HepG2 (cell line): ENCODE measurements around the gene CTNND2. TPM values are rescaled to one million over a fixed set of nuclear protein-coding genes. Genes with fewer than 3 reads are reported as not detected.

ENCODE experiments used
- ATAC-seq: fragments of 200-7000 bp; cut with Tn5 transposase; 3 replicates; pipeline ENCODE4 v1.9.1; 2020; ENCODE audit warnings: mild to moderate bottlenecking, moderate library complexity
- BruUV-seq: library from RNA; stranded (reverse); fragments of 400-500 nt; replicated peaks from 2 replicates; lab custom pipeline; 2021; lab: Mats Ljungman, UMichigan
- CTCF ChIA-PET: fragments of 300-600 bp; formaldehyde crosslinking; extraction: SDS; loops from one replicate; lab custom pipeline; 2021; ENCODE audit warnings: low total read pairs, inconsistent platforms, low intra/inter-chr PET ratio; lab: Yijun Ruan, JAX
- POLR2A ChIA-PET: fragments of 350-600 bp; sonication (Branson Sonifier 250); formaldehyde crosslinking; loops from one replicate; lab custom pipeline; 2020; ENCODE audit warnings: antibody characterized with exemption, inconsistent platforms; lab: Yijun Ruan, JAX
- DNase-seq: peaks from one replicate; pipeline ENCODE4 v3.0.0-alpha.2; 2015; ENCODE audit warnings: low spot score
- FAIRE-seq: peaks from 3 replicates; lab custom pipeline; 2011; peaks lifted over from hg19 to GRCh38; lab: Jason Lieb, UNC
- H2AFZ ChIP-seq: one replicate; pipeline ENCODE4 v1.6.1; 2011; ENCODE audit warnings: low read length, inconsistent platforms
- H3K27ac ChIP-seq: fragments of 300-600 bp; 3 replicates; pipeline ENCODE4 v1.8.0; 2011; ENCODE audit warnings: mixed run types, mild to moderate bottlenecking, mixed read lengths, low read length, inconsistent platforms; ENCODE audit not compliant: insufficient read depth; ENCODE audit errors: extremely low read length
- H3K27me3 ChIP-seq, 2 experiments: fragments of 200-600 bp in 1 of 2; 2 replicates in 1 of 2; 3 replicates in 1 of 2; pipeline versions ENCODE4 v1.6.0 to v1.8.0; 2011; ENCODE audit warnings: low read length in 2 of 2, mild to moderate bottlenecking in 2 of 2, moderate library complexity in 2 of 2, inconsistent platforms in 1 of 2; ENCODE audit not compliant: insufficient read depth in 2 of 2, control insufficient read depth in 1 of 2
- H3K36me3 ChIP-seq, 2 experiments: fragments of 200-600 bp in 1 of 2; replicated peaks in 1 of 2; 2 replicates in 1 of 2; 3 replicates in 1 of 2; pipeline versions ENCODE4 v1.5.1 to v1.8.0; 2011; ENCODE audit warnings: low read length in 2 of 2, inconsistent platforms in 1 of 2; ENCODE audit not compliant: insufficient read depth in 2 of 2, control insufficient read depth in 1 of 2
- H3K4me1 ChIP-seq: 2 replicates; pipeline ENCODE4 v1.5.1; 2012; ENCODE audit warnings: low read length, inconsistent platforms; ENCODE audit not compliant: insufficient read depth
- H3K4me2 ChIP-seq: 2 replicates; pipeline ENCODE4 v1.6.0; 2011; ENCODE audit warnings: low read depth, low read length, inconsistent platforms
- H3K4me3 ChIP-seq, 3 experiments: fragments of 200-600 bp in 1 of 3; sonication (generic), shearing (Covaris generic) in 1 of 3; replicated peaks in 1 of 3; 2 replicates each; pipeline ENCODE4 v1.5.1; 2011 to 2016; ENCODE audit warnings: low read length in 3 of 3, inconsistent platforms in 2 of 3, low read depth in 2 of 3, mild to moderate bottlenecking in 2 of 3, control low read depth in 1 of 3, mixed read lengths in 1 of 3; ENCODE audit not compliant: insufficient read depth in 1 of 3
- H3K79me2 ChIP-seq: one replicate; pipeline ENCODE4 v1.6.1; 2011; ENCODE audit warnings: low read length, inconsistent platforms; ENCODE audit not compliant: insufficient read depth
- H3K9ac ChIP-seq: 2 replicates; pipeline ENCODE4 v1.6.0; 2011; ENCODE audit warnings: mild to moderate bottlenecking, low read depth, low read length, inconsistent platforms; ENCODE audit not compliant: insufficient read depth
- H3K9me3 ChIP-seq: 2 replicates; pipeline ENCODE4 v1.5.1; 2012; ENCODE audit warnings: mild to moderate bottlenecking, low read length
- H4K20me1 ChIP-seq: 2 replicates; pipeline ENCODE4 v1.6.0; 2011; ENCODE audit warnings: inconsistent platforms, mild to moderate bottlenecking, low read length, moderate library complexity; ENCODE audit not compliant: insufficient read depth
- FLYWCH1 ChIP-seq: sonication (generic); formaldehyde crosslinking; IDR thresholded peaks from 2 replicates; pipeline ENCODE4 v1.8.1; 2023; ENCODE audit warnings: mild to moderate bottlenecking, missing genetic modification reagents
- GTF3A ChIP-seq: sonication (generic); formaldehyde crosslinking; conservative IDR thresholded peaks from 2 replicates; pipeline ENCODE4 v1.4.0; 2020; ENCODE audit warnings: mild to moderate bottlenecking, missing genetic modification reagents
- HOXA7 ChIP-seq: sonication (generic); formaldehyde crosslinking; IDR thresholded peaks from 2 replicates; pipeline ENCODE4 v1.8.1; 2022; ENCODE audit warnings: mild to moderate bottlenecking, missing genetic modification reagents, moderate library complexity
- NFE2L1 ChIP-seq: sonication (generic); formaldehyde crosslinking; IDR thresholded peaks from 2 replicates; pipeline ENCODE4 v1.4.0; 2020; ENCODE audit warnings: missing genetic modification reagents, mild to moderate bottlenecking, borderline replicate concordance
- NFIC ChIP-seq: IDR thresholded peaks from 2 replicates; pipeline ENCODE4 v1.6.1; 2012; ENCODE audit warnings: mild to moderate bottlenecking, low read length, inconsistent platforms
- NONO ChIP-seq, 2 experiments: fragments of 450-650 bp in 1 of 2; sonication (generic) in 1 of 2; formaldehyde crosslinking in 1 of 2; IDR thresholded peaks in 1 of 2; conservative IDR thresholded peaks in 1 of 2; 2 replicates each; pipeline versions ENCODE4 v1.6.1 to v1.8.0; 2017 to 2022; ENCODE audit warnings: mild to moderate bottlenecking in 1 of 2, missing genetic modification reagents in 1 of 2, moderate library complexity in 1 of 2
- TCF7 ChIP-seq: sonication (generic); IDR thresholded peaks from 2 replicates; pipeline ENCODE4 v1.6.1; 2016; ENCODE audit warnings: antibody characterized with exemption, low read depth
- TOE1 ChIP-seq: sonication (generic); formaldehyde crosslinking; IDR thresholded peaks from 2 replicates; pipeline ENCODE4 v1.4.0; 2020; ENCODE audit warnings: mild to moderate bottlenecking, missing genetic modification reagents
- TP53 ChIP-seq: sonication (generic); formaldehyde crosslinking; conservative IDR thresholded peaks from 2 replicates; pipeline ENCODE4 v1.4.0; 2020; ENCODE audit warnings: missing genetic modification reagents
- ZNF160 ChIP-seq: sonication (generic); formaldehyde crosslinking; IDR thresholded peaks from 2 replicates; pipeline ENCODE4 v1.8.0; 2022; ENCODE audit warnings: mild to moderate bottlenecking, inconsistent platforms, missing genetic modification reagents
- ZNF263 ChIP-seq: sonication (generic); formaldehyde crosslinking; IDR thresholded peaks from 2 replicates; pipeline ENCODE4 v1.4.0; 2020; ENCODE audit warnings: missing genetic modification reagents
- WGBS: methylation state at CpG from one replicate; pipeline ENCODE4 v1.1.6; 2017; ENCODE audit warnings: low lambda C conversion rate; 5-methylcytosine and 5-hydroxymethylcytosine counted together
- in situ Hi-C: cut with HindIII; loops from 2 replicates; pipeline ENCODE4 v1.10.0; 2017; ENCODE audit warnings: low pct_unique_long_range_greater_than_20kb; ENCODE audit not compliant: extremely low pct_ligation_motif_present
- intact Hi-C: fragments of 100-400 bp; cut with micrococcal nuclease; formaldehyde crosslinking; loops from one replicate; pipeline ENCODE4 v1.10.0; 2022; ENCODE audit not compliant: unreplicated experiment
- polyA plus RNA-seq, 8 experiments: library from polyadenylated mRNA; depleted of rRNA in 3 of 8; stranded (reverse) in 7 of 8; unstranded in 1 of 8; fragments of >200 nt; fragmentation: Illumina TruSeq in 4 of 8; extraction: Trizol in 4 of 8; gene quantifications; 2 replicates each; pipeline versions ENCODE4 v1.2.1 to v1.2.3, GENCODE V29; 2011 to 2016; ENCODE audit warnings: low read depth in 4 of 8, missing spikeins in 1 of 8, mixed read lengths in 1 of 8; ENCODE audit not compliant: insufficient read depth in 1 of 8
- total RNA-seq, 5 experiments: library from RNA; depleted of rRNA; stranded (reverse); fragments of >200 nt; fragmentation: Illumina TruSeq; extraction: Trizol; gene quantifications; 2 replicates each; pipeline ENCODE4 v1.2.3, GENCODE V29; 2016; ENCODE audit warnings: low read depth in 1 of 5
- TF ChIP-seq, protein P1 (sequence below): sonication (generic); formaldehyde crosslinking; IDR thresholded peaks from 2 replicates; pipeline ENCODE4 v1.9.0; 2021; ENCODE audit warnings: missing genetic modification reagents, mild to moderate bottlenecking, borderline replicate concordance
- TF ChIP-seq, protein P2 (sequence below): sonication (generic); formaldehyde crosslinking; IDR thresholded peaks from 2 replicates; pipeline ENCODE4 v1.5.1; 2020; ENCODE audit warnings: mild to moderate bottlenecking, missing genetic modification reagents, borderline replicate concordance
- TF ChIP-seq, protein P3 (sequence below): IDR thresholded peaks from 2 replicates; pipeline ENCODE4 v1.6.1; 2016; ENCODE audit warnings: low read depth, control low read depth
- TF ChIP-seq, protein P4 (sequence below): sonication (generic); formaldehyde crosslinking; IDR thresholded peaks from 2 replicates; pipeline ENCODE4 v1.4.0; 2020; ENCODE audit warnings: mild to moderate bottlenecking, missing genetic modification reagents, borderline replicate concordance

CTNND2 gene
- total and polyA plus RNA-seq, 2 of the 13 experiments (the other 11 are each of a cell fraction or from before 2014, with no cell fraction given), result not detected

- no TSS peak for BruUV-seq
- POLR2A ChIA-PET, result no interaction called here
- Histone ChIP-seq H4K20me1 (no peaks in the 10 kb centered on the region), H3K9ac (no peak overlapping the region), H3K4me2 (no peak overlapping the region), H3K36me3 (no peaks in the 10 kb centered on the region), H3K27me3 (no peaks in the 10 kb centered on the region; a peak in 2 of 5 replicates), H3K79me2 (no peaks in the 10 kb centered on the region), H3K4me3 (no peak overlapping the region), H3K27ac (no peak overlapping the region), H2AFZ (no peak overlapping the region), H3K4me1 (no peaks in the 10 kb centered on the region), H3K9me3 (no peaks in the 10 kb centered on the region)
- DNase-seq (no peak), ATAC-seq (no peak), FAIRE-seq (no peak)
- in situ Hi-C loops, result no loop called here
- WGBS, result 3% methylated on average over 1 of the region's 2 CpGs
- CTCF ChIA-PET, result no interaction called here
- intact Hi-C loops, result no loop called here
- TF ChIP-seq TP53, result no peak
- TF ChIP-seq NONO (IDR thresholded peaks at IDR 0.05), result no peak
- TF ChIP-seq NONO (CRISPR knock-in tag; conservative IDR thresholded peaks at IDR 0.05), result no peak
- TF ChIP-seq HOXA7 (CRISPR knock-in tag), result no peak
- TF ChIP-seq GTF3A, result no peak
- TF ChIP-seq ZNF160 (CRISPR knock-in tag), result no peak
- TF ChIP-seq, protein P1, sequence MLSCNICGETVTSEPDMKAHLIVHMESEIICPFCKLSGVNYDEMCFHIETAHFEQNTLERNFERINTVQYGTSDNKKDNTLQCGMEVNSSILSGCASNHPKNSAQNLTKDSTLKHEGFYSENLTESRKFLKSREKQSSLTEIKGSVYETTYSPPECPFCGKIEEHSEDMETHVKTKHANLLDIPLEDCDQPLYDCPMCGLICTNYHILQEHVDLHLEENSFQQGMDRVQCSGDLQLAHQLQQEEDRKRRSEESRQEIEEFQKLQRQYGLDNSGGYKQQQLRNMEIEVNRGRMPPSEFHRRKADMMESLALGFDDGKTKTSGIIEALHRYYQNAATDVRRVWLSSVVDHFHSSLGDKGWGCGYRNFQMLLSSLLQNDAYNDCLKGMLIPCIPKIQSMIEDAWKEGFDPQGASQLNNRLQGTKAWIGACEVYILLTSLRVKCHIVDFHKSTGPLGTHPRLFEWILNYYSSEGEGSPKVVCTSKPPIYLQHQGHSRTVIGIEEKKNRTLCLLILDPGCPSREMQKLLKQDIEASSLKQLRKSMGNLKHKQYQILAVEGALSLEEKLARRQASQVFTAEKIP (CRISPR knock-in tag), result no peak
- no peak for TF ChIP-seq TOE1 (CRISPR knock-in tag)
- TF ChIP-seq, protein P2, sequence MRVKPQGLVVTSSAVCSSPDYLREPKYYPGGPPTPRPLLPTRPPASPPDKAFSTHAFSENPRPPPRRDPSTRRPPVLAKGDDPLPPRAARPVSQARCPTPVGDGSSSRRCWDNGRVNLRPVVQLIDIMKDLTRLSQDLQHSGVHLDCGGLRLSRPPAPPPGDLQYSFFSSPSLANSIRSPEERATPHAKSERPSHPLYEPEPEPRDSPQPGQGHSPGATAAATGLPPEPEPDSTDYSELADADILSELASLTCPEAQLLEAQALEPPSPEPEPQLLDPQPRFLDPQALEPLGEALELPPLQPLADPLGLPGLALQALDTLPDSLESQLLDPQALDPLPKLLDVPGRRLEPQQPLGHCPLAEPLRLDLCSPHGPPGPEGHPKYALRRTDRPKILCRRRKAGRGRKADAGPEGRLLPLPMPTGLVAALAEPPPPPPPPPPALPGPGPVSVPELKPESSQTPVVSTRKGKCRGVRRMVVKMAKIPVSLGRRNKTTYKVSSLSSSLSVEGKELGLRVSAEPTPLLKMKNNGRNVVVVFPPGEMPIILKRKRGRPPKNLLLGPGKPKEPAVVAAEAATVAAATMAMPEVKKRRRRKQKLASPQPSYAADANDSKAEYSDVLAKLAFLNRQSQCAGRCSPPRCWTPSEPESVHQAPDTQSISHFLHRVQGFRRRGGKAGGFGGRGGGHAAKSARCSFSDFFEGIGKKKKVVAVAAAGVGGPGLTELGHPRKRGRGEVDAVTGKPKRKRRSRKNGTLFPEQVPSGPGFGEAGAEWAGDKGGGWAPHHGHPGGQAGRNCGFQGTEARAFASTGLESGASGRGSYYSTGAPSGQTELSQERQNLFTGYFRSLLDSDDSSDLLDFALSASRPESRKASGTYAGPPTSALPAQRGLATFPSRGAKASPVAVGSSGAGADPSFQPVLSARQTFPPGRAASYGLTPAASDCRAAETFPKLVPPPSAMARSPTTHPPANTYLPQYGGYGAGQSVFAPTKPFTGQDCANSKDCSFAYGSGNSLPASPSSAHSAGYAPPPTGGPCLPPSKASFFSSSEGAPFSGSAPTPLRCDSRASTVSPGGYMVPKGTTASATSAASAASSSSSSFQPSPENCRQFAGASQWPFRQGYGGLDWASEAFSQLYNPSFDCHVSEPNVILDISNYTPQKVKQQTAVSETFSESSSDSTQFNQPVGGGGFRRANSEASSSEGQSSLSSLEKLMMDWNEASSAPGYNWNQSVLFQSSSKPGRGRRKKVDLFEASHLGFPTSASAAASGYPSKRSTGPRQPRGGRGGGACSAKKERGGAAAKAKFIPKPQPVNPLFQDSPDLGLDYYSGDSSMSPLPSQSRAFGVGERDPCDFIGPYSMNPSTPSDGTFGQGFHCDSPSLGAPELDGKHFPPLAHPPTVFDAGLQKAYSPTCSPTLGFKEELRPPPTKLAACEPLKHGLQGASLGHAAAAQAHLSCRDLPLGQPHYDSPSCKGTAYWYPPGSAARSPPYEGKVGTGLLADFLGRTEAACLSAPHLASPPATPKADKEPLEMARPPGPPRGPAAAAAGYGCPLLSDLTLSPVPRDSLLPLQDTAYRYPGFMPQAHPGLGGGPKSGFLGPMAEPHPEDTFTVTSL, result no peak
- TF ChIP-seq ZNF263, result no peak
- TF ChIP-seq NFE2L1, result no peak
- TF ChIP-seq, protein P3, sequence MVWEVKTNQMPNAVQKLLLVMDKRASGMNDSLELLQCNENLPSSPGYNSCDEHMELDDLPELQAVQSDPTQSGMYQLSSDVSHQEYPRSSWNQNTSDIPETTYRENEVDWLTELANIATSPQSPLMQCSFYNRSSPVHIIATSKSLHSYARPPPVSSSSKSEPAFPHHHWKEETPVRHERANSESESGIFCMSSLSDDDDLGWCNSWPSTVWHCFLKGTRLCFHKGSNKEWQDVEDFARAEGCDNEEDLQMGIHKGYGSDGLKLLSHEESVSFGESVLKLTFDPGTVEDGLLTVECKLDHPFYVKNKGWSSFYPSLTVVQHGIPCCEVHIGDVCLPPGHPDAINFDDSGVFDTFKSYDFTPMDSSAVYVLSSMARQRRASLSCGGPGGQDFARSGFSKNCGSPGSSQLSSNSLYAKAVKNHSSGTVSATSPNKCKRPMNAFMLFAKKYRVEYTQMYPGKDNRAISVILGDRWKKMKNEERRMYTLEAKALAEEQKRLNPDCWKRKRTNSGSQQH, result no peak
- no peak for TF ChIP-seq NFIC
- no peak for TF ChIP-seq TCF7
- TF ChIP-seq, protein P4, sequence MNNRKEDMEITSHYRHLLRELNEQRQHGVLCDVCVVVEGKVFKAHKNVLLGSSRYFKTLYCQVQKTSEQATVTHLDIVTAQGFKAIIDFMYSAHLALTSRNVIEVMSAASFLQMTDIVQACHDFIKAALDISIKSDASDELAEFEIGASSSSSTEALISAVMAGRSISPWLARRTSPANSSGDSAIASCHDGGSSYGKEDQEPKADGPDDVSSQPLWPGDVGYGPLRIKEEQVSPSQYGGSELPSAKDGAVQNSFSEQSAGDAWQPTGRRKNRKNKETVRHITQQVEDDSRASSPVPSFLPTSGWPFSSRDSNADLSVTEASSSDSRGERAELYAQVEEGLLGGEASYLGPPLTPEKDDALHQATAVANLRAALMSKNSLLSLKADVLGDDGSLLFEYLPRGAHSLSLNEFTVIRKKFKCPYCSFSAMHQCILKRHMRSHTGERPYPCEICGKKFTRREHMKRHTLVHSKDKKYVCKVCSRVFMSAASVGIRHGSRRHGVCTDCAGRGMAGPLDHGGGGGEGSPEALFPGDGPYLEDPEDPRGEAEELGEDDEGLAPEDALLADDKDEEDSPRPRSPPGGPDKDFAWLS (CRISPR knock-in tag), result no peak
- no peak for TF ChIP-seq FLYWCH1
Measured at GRCh38 chr5:11128021-11128420, 776.2 kb downstream of the CTNND2 start.
